ENCODE data around the gene RPL27A.

DNA sequence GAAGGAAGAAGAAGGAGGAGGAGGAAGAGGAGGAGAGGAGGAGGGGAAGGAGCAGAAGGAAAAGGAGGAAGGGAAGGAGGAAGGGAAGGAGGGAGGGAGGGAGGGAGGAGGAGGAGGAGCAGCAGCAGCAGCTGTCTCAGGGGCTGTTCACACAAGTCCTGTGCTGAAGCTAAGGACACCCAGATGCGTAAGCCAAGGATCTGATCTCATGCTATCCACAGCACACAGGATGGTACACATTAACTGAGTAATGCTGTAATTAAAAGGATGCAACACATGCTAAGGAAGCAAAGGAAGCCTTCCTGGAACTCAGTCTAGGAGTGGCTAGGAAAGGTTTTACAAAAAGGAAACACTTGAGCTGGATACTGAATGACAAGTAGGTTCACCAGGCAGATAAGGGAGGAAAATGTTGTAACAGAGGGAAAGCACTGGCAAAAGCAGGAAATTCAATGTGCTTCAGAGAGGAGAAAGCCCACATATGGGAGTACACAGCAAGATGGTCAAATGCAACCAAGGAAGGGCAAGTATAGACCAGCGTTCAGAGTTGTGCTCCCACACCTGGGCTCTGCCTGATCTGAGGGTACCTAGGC lies 32.1 kb upstream of the RPL27A start:
- TF ChIP-seq, protein P1, sequence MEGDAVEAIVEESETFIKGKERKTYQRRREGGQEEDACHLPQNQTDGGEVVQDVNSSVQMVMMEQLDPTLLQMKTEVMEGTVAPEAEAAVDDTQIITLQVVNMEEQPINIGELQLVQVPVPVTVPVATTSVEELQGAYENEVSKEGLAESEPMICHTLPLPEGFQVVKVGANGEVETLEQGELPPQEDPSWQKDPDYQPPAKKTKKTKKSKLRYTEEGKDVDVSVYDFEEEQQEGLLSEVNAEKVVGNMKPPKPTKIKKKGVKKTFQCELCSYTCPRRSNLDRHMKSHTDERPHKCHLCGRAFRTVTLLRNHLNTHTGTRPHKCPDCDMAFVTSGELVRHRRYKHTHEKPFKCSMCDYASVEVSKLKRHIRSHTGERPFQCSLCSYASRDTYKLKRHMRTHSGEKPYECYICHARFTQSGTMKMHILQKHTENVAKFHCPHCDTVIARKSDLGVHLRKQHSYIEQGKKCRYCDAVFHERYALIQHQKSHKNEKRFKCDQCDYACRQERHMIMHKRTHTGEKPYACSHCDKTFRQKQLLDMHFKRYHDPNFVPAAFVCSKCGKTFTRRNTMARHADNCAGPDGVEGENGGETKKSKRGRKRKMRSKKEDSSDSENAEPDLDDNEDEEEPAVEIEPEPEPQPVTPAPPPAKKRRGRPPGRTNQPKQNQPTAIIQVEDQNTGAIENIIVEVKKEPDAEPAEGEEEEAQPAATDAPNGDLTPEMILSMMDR (IDR thresholded peaks at IDR 0.05): no peak
- no peak for TF ChIP-seq POLR2A (IDR thresholded peaks at IDR 0.05)
